HEK293 (cell line): ENCODE measurements around the gene TRIM44.

Source experiments
- EGR2 ChIP-seq: fragments of 450-650 bp; formaldehyde crosslinking; IDR thresholded peaks from 2 replicates; pipeline ENCODE4 v1.5.1; 2016; ENCODE audit warnings: low read depth, missing biosample characterization, missing genetic modification characterization
- GLI2 ChIP-seq: fragments of 450-650 bp; formaldehyde crosslinking; IDR thresholded peaks from 2 replicates; pipeline ENCODE4; 2017; ENCODE audit warnings: missing biosample characterization, missing genetic modification characterization, low read depth, borderline replicate concordance
- KLF7 ChIP-seq: fragments of 450-650 bp; formaldehyde crosslinking; IDR thresholded peaks from 2 replicates; pipeline ENCODE4 v1.5.1; 2016; ENCODE audit warnings: missing biosample characterization, missing genetic modification characterization, borderline replicate concordance
- MEIS1 ChIP-seq: sonication (generic); formaldehyde crosslinking; IDR thresholded peaks from 2 replicates; pipeline ENCODE4 v1.8.1; 2022; ENCODE audit warnings: missing genetic modification reagents, mild to moderate bottlenecking, borderline replicate concordance
- TRIM28 ChIP-seq: IDR thresholded peaks from 2 replicates; pipeline ENCODE4 v1.6.1; 2011; ENCODE audit warnings: low read length, control low read depth, borderline replicate concordance
- ZBTB1 ChIP-seq: fragments of 450-650 bp; formaldehyde crosslinking; IDR thresholded peaks from 2 replicates; pipeline ENCODE4 v1.5.1; 2016; ENCODE audit warnings: missing biosample characterization, missing genetic modification characterization
- ZBTB21 ChIP-seq: fragments of 450-650 bp; formaldehyde crosslinking; IDR thresholded peaks from 2 replicates; pipeline ENCODE4 v1.5.1; 2017; ENCODE audit warnings: missing biosample characterization, missing genetic modification characterization
- ZFP37 ChIP-seq: fragments of 450-650 bp; formaldehyde crosslinking; IDR thresholded peaks from 2 replicates; pipeline ENCODE4 v1.5.1; 2016; ENCODE audit warnings: missing biosample characterization, missing genetic modification characterization
- ZFP69B ChIP-seq: fragments of 450-650 bp; formaldehyde crosslinking; IDR thresholded peaks from 2 replicates; pipeline ENCODE4 v1.5.1; 2016; ENCODE audit warnings: missing biosample characterization, missing genetic modification characterization
- ZNF19 ChIP-seq: fragments of 450-650 bp; formaldehyde crosslinking; IDR thresholded peaks from 2 replicates; pipeline ENCODE4; 2016; ENCODE audit warnings: missing biosample characterization, missing genetic modification characterization, low read depth
- ZNF202 ChIP-seq: fragments of 450-650 bp; formaldehyde crosslinking; IDR thresholded peaks from 2 replicates; pipeline ENCODE4 v1.5.1; 2016; ENCODE audit warnings: missing biosample characterization, missing genetic modification characterization, borderline replicate concordance
- ZNF426 ChIP-seq: fragments of 450-650 bp; formaldehyde crosslinking; IDR thresholded peaks from 2 replicates; pipeline ENCODE4 v1.5.1; 2017; ENCODE audit warnings: missing biosample characterization, missing genetic modification characterization, mild to moderate bottlenecking, inconsistent platforms, moderate library complexity
- ZNF501 ChIP-seq: fragments of 450-650 bp; formaldehyde crosslinking; IDR thresholded peaks from 2 replicates; pipeline ENCODE4 v1.5.1; 2016; ENCODE audit warnings: missing biosample characterization, missing genetic modification characterization
- ZNF510 ChIP-seq: fragments of 450-650 bp; formaldehyde crosslinking; IDR thresholded peaks from 2 replicates; pipeline ENCODE4 v1.5.1; 2018; ENCODE audit warnings: mild to moderate bottlenecking, missing genetic modification characterization, missing biosample characterization; ENCODE audit not compliant: insufficient replicate concordance
- ZNF521 ChIP-seq: fragments of 450-650 bp; formaldehyde crosslinking; IDR thresholded peaks from 2 replicates; pipeline ENCODE4 v1.5.1; 2017; ENCODE audit warnings: missing biosample characterization, mild to moderate bottlenecking, missing genetic modification characterization
- ZNF544 ChIP-seq: fragments of 450-650 bp; formaldehyde crosslinking; IDR thresholded peaks from 2 replicates; pipeline ENCODE4 v1.5.0; 2017; ENCODE audit warnings: missing biosample characterization, missing genetic modification characterization
- ZNF549 ChIP-seq: fragments of 450-650 bp; IDR thresholded peaks from 2 replicates; pipeline ENCODE4 v1.5.1; 2018; ENCODE audit warnings: missing biosample characterization, missing genetic modification characterization, mild to moderate bottlenecking, inconsistent platforms, moderate library complexity
- ZNF596 ChIP-seq: fragments of 450-650 bp; IDR thresholded peaks from 2 replicates; pipeline ENCODE4 v1.5.0; 2018; ENCODE audit warnings: missing biosample characterization, mild to moderate bottlenecking, missing genetic modification characterization, moderate library complexity
- ZNF629 ChIP-seq: fragments of 450-650 bp; formaldehyde crosslinking; IDR thresholded peaks from 2 replicates; pipeline ENCODE4 v1.5.1; 2017; ENCODE audit warnings: missing biosample characterization, missing genetic modification characterization
- ZNF658 ChIP-seq: fragments of 450-650 bp; formaldehyde crosslinking; IDR thresholded peaks from 2 replicates; pipeline ENCODE4; 2016; ENCODE audit warnings: missing biosample characterization, missing genetic modification characterization
- ZNF701 ChIP-seq: fragments of 450-650 bp; formaldehyde crosslinking; IDR thresholded peaks from 2 replicates; pipeline ENCODE4 v1.5.1; 2016; ENCODE audit warnings: missing biosample characterization, missing genetic modification characterization
- ZNF768 ChIP-seq: fragments of 450-650 bp; formaldehyde crosslinking; IDR thresholded peaks from 2 replicates; pipeline ENCODE4 v1.5.1; 2018; ENCODE audit warnings: missing biosample characterization, mild to moderate bottlenecking, missing genetic modification characterization
- TF ChIP-seq, protein P1 (sequence below): fragments of 450-650 bp; formaldehyde crosslinking; IDR thresholded peaks from 2 replicates; pipeline ENCODE4 v1.5.1; 2016; ENCODE audit warnings: missing biosample characterization, missing genetic modification characterization
- TF ChIP-seq, protein P2 (sequence below): fragments of 450-650 bp; formaldehyde crosslinking; IDR thresholded peaks from 2 replicates; pipeline ENCODE4 v1.5.1; 2016; ENCODE audit warnings: missing biosample characterization, missing genetic modification characterization
- TF ChIP-seq, protein P3 (sequence below): fragments of 450-650 bp; formaldehyde crosslinking; IDR thresholded peaks from 2 replicates; pipeline ENCODE4 v1.5.1; 2016; ENCODE audit warnings: missing biosample characterization, missing genetic modification characterization
- TF ChIP-seq, protein P4 (sequence below): fragments of 450-650 bp; formaldehyde crosslinking; IDR thresholded peaks from 2 replicates; pipeline ENCODE4 v1.5.1; 2016; ENCODE audit warnings: missing biosample characterization, missing genetic modification characterization
- TF ChIP-seq, protein P5 (sequence below): fragments of 450-650 bp; formaldehyde crosslinking; IDR thresholded peaks from 2 replicates; pipeline ENCODE4 v1.5.1; 2016; ENCODE audit warnings: missing biosample characterization, missing genetic modification characterization
- TF ChIP-seq, protein P6 (sequence below): fragments of 450-650 bp; formaldehyde crosslinking; IDR thresholded peaks from 2 replicates; pipeline ENCODE4 v1.5.1; 2017; ENCODE audit warnings: missing biosample characterization, missing genetic modification characterization
- TF ChIP-seq, protein P7 (sequence below): fragments of 450-650 bp; formaldehyde crosslinking; IDR thresholded peaks from 2 replicates; pipeline ENCODE4 v1.5.1; 2016; ENCODE audit warnings: missing biosample characterization, missing genetic modification characterization

Gene TRIM44

DNA sequence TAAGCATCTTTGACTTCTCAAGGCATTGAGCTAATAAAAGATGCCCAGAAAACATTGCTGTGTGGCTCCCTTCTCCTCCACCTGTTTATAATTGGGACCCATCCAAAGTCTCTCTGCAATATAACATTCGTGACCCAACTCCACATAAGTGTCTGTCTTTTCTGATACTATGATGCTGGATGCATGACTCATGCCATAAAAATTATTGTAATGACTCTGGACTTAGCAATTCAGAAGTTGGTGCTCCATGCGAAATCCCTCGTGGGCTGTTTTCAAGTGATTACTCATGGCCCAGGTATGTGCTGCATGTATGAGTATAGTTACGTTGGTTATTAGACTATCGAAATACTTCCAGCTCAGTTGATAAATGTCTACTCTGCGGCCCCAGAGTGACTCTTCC lies 32.7 kb upstream of the TRIM44 start (continued):
- TF ChIP-seq, protein P1, sequence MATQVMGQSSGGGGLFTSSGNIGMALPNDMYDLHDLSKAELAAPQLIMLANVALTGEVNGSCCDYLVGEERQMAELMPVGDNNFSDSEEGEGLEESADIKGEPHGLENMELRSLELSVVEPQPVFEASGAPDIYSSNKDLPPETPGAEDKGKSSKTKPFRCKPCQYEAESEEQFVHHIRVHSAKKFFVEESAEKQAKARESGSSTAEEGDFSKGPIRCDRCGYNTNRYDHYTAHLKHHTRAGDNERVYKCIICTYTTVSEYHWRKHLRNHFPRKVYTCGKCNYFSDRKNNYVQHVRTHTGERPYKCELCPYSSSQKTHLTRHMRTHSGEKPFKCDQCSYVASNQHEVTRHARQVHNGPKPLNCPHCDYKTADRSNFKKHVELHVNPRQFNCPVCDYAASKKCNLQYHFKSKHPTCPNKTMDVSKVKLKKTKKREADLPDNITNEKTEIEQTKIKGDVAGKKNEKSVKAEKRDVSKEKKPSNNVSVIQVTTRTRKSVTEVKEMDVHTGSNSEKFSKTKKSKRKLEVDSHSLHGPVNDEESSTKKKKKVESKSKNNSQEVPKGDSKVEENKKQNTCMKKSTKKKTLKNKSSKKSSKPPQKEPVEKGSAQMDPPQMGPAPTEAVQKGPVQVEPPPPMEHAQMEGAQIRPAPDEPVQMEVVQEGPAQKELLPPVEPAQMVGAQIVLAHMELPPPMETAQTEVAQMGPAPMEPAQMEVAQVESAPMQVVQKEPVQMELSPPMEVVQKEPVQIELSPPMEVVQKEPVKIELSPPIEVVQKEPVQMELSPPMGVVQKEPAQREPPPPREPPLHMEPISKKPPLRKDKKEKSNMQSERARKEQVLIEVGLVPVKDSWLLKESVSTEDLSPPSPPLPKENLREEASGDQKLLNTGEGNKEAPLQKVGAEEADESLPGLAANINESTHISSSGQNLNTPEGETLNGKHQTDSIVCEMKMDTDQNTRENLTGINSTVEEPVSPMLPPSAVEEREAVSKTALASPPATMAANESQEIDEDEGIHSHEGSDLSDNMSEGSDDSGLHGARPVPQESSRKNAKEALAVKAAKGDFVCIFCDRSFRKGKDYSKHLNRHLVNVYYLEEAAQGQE = 0 out of 2 replicates have a peak, but pooled peaks have one; percentile 20
- TF ChIP-seq TRIM28 (peak; percentile 88), ZBTB1 (no peak), ZNF701 (tag by site-specific recombination) (no peak), MEIS1 (CRISPR knock-in tag) (no peak), ZNF501 (peak; percentile 63; the same call in 1 of the 2 replicates), ZNF629 (tag by site-specific recombination) (peak; percentile 96), ZNF658 (tag by site-specific recombination) (no peak), ZNF544 (tag by site-specific recombination) (no peak), ZBTB21 (tag by site-specific recombination) (peak; percentile 74), GLI2 (0 out of 2 replicates have a peak, but pooled peaks have one; percentile 35), ZNF549 (no peak), ZNF510 (tag by site-specific recombination) (no peak), ZNF202 (tag by site-specific recombination) (no peak), ZFP37 (tag by site-specific recombination) (no peak; the same call in 1 of the 2 replicates), ZNF521 (tag by site-specific recombination) (no peak), KLF7 (no peak), ZNF596 (no peak), ZNF426 (tag by site-specific recombination) (no peak), EGR2 (tag by site-specific recombination) (no peak), ZNF19 (tag by site-specific recombination) (no peak), ZFP69B (tag by site-specific recombination) (peak; percentile 63), ZNF768 (tag by site-specific recombination) (no peak)
- TF ChIP-seq, protein P2, sequence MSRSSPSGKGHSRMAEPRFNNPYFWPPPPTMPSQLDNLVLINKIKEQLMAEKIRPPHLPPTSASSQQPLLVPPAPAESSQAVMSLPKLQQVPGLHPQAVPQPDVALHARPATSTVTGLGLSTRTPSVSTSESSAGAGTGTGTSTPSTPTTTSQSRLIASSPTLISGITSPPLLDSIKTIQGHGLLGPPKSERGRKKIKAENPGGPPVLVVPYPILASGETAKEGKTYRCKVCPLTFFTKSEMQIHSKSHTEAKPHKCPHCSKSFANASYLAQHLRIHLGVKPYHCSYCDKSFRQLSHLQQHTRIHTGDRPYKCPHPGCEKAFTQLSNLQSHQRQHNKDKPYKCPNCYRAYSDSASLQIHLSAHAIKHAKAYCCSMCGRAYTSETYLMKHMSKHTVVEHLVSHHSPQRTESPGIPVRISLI (tag by site-specific recombination) = peak; percentile 38; the same call in 1 of the 2 replicates
- TF ChIP-seq, protein P3, sequence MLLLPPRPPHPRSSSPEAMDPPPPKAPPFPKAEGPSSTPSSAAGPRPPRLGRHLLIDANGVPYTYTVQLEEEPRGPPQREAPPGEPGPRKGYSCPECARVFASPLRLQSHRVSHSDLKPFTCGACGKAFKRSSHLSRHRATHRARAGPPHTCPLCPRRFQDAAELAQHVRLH (tag by site-specific recombination) = no peak
- TF ChIP-seq, protein P4, sequence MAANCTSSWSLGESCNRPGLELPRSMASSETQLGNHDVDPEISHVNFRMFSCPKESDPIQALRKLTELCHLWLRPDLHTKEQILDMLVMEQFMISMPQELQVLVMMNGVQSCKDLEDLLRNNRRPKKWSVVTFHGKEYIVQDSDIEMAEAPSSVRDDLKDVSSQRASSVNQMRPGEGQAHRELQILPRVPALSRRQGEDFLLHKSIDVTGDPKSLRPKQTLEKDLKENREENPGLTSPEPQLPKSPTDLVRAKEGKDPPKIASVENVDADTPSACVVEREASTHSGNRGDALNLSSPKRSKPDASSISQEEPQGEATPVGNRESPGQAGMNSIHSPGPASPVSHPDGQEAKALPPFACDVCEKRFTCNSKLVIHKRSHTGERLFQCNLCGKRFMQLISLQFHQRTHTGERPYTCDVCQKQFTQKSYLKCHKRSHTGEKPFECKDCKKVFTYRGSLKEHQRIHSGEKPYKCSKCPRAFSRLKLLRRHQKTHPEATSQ (tag by site-specific recombination) = no peak
- TF ChIP-seq, protein P5, sequence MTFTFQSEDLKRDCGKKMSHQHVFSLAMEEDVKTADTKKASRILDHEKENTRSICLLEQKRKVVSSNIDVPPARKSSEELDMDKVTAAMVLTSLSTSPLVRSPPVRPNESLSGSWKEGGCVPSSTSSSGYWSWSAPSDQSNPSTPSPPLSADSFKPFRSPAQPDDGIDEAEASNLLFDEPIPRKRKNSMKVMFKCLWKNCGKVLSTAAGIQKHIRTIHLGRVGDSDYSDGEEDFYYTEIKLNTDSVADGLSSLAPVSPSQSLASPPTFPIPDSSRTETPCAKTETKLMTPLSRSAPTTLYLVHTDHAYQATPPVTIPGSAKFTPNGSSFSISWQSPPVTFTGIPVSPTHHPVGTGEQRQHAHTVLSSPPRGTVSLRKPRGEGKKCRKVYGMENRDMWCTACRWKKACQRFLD (tag by site-specific recombination) = no peak
- TF ChIP-seq, protein P6, sequence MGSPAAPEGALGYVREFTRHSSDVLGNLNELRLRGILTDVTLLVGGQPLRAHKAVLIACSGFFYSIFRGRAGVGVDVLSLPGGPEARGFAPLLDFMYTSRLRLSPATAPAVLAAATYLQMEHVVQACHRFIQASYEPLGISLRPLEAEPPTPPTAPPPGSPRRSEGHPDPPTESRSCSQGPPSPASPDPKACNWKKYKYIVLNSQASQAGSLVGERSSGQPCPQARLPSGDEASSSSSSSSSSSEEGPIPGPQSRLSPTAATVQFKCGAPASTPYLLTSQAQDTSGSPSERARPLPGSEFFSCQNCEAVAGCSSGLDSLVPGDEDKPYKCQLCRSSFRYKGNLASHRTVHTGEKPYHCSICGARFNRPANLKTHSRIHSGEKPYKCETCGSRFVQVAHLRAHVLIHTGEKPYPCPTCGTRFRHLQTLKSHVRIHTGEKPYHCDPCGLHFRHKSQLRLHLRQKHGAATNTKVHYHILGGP (tag by site-specific recombination) = no peak
- TF ChIP-seq, protein P7, sequence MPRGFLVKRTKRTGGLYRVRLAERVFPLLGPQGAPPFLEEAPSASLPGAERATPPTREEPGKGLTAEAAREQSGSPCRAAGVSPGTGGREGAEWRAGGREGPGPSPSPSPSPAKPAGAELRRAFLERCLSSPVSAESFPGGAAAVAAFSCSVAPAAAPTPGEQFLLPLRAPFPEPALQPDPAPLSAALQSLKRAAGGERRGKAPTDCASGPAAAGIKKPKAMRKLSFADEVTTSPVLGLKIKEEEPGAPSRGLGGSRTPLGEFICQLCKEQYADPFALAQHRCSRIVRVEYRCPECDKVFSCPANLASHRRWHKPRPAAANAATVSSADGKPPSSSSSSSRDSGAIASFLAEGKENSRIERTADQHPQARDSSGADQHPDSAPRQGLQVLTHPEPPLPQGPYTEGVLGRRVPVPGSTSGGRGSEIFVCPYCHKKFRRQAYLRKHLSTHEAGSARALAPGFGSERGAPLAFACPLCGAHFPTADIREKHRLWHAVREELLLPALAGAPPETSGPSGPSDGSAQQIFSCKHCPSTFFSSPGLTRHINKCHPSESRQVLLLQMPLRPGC (tag by site-specific recombination) = peak; percentile 87
